HepG2 (cell line): Measurements from ENCODE around the gene APOL4.

Experiments used
- EHMT2 ChIP-seq: fragments of 200-600 bp; sonication (generic); IDR thresholded peaks from 2 replicates; pipeline ENCODE4 v1.7.0; 2017; ENCODE audit warnings: antibody characterized with exemption, low read depth, low read length, borderline replicate concordance
- ERF ChIP-seq: IDR thresholded peaks from 2 replicates; pipeline ENCODE4 v1.6.1; 2018; ENCODE audit warnings: missing biosample characterization, missing genetic modification reagents
- HDAC2 ChIP-seq: sonication (generic); formaldehyde crosslinking; IDR thresholded peaks from 2 replicates; pipeline ENCODE4 v1.4.0; 2020; ENCODE audit warnings: missing genetic modification reagents
- HNF1A ChIP-seq, 2 experiments: sonication (generic) in 1 of 2; formaldehyde crosslinking in 1 of 2; IDR thresholded peaks; 2 replicates each; pipeline versions ENCODE4 v1.4.0 to v1.6.1; 2016 to 2020; ENCODE audit warnings: borderline replicate concordance in 1 of 2, low read depth in 1 of 2, mild to moderate bottlenecking in 1 of 2, missing genetic modification reagents in 1 of 2
- PRMT3 ChIP-seq: sonication (generic); formaldehyde crosslinking; IDR thresholded peaks from 2 replicates; pipeline ENCODE4 v1.8.1; 2022; ENCODE audit warnings: low read depth, mild to moderate bottlenecking, moderate library complexity, missing genetic modification reagents, borderline replicate concordance
- RXRA ChIP-seq: sonication (generic); formaldehyde crosslinking; IDR thresholded peaks from 2 replicates; pipeline ENCODE4 v1.5.1; 2020; ENCODE audit warnings: missing genetic modification reagents
- TP53 ChIP-seq: sonication (generic); formaldehyde crosslinking; conservative IDR thresholded peaks from 2 replicates; pipeline ENCODE4 v1.4.0; 2020; ENCODE audit warnings: missing genetic modification reagents
- ZBTB33 ChIP-seq: sonication (generic); formaldehyde crosslinking; IDR thresholded peaks from 2 replicates; pipeline ENCODE4 v1.4.0; 2020; ENCODE audit warnings: missing genetic modification reagents
- ZBTB34 ChIP-seq: sonication (generic); formaldehyde crosslinking; IDR thresholded peaks from 2 replicates; pipeline ENCODE4 v1.8.0; 2022; ENCODE audit warnings: mild to moderate bottlenecking, missing genetic modification reagents
- ZNF136 ChIP-seq: sonication (generic); formaldehyde crosslinking; IDR thresholded peaks from 2 replicates; pipeline ENCODE4 v1.8.1; 2022; ENCODE audit warnings: low read depth, mild to moderate bottlenecking, moderate library complexity, missing genetic modification reagents
- ZNF747 ChIP-seq: sonication (generic); formaldehyde crosslinking; IDR thresholded peaks from 2 replicates; pipeline ENCODE4 v1.8.1; 2023; ENCODE audit warnings: missing genetic modification reagents, mild to moderate bottlenecking, borderline replicate concordance

- TF ChIP-seq ERF (CRISPR knock-in tag) (no peak), PRMT3 (CRISPR knock-in tag) (no peak), EHMT2 (no peak), ZNF136 (CRISPR knock-in tag) (no peak), HNF1A (IDR thresholded peaks at IDR 0.05; ENCODE audit: low read depth) (no peak), HNF1A (CRISPR knock-in tag; IDR thresholded peaks at IDR 0.05; ENCODE audit: borderline replicate concordance) (no peak), ZNF747 (CRISPR knock-in tag) (no peak), TP53 (CRISPR knock-in tag) (no peak), ZBTB33 (CRISPR knock-in tag) (no peak), ZBTB34 (CRISPR knock-in tag) (no peak), RXRA (CRISPR knock-in tag) (no peak), HDAC2 (CRISPR knock-in tag) (no peak)
Observed at GRCh38 chr22:36208162-36208765, 6.7 kb upstream of the APOL4 start.
